Glomerular visceral epithelial cell (primary cell): ENCODE measurements around the gene CFAP161.

ENCODE experiments used
- DNase-seq: peaks from one replicate; pipeline ENCODE4 v3.0.0-alpha.2; 2016; ENCODE audit errors: extremely low spot score

Gene CFAP161

GRCh38 chr15:81133782-81134461 lies at the start of gene CFAP161:
CFAP161 (plus strand) TSS chr15:81134270; CDS start chr15:81134330, 60 bp downstream.
- DNase-seq, result no peak

GRCh38 chr15:81084716-81085115 lies 49.4 kb upstream of the CFAP161 start:
- DNase-seq, result no peak

- DNase-seq, result no peak
Observed at GRCh38 chr15:81085213-81085612, 48.9 kb upstream of the CFAP161 start.

- DNase-seq, result no peak
Observed at GRCh38 chr15:81085898-81086297, 48.2 kb upstream of the CFAP161 start.

GRCh38 chr15:81087066-81087465 lies 47.0 kb upstream of the CFAP161 start:
- no peak for DNase-seq

GRCh38 chr15:81087694-81088093 lies 46.4 kb upstream of the CFAP161 start:
- DNase-seq, result no peak

GRCh38 chr15:81088470-81089013 lies 45.5 kb upstream of the CFAP161 start:
- no peak for DNase-seq

GRCh38 chr15:81091889-81092558 lies 42.0 kb upstream of the CFAP161 start:
- DNase-seq, result peak; percentile 55

- no peak for DNase-seq
Observed at GRCh38 chr15:81092559-81092902, 41.5 kb upstream of the CFAP161 start.

GRCh38 chr15:81093961-81094360 lies 40.1 kb upstream of the CFAP161 start:
- no peak for DNase-seq

GRCh38 chr15:81095690-81096365 lies 38.2 kb upstream of the CFAP161 start:
- no peak for DNase-seq

GRCh38 chr15:81096398-81096797 lies 37.7 kb upstream of the CFAP161 start:
- no peak for DNase-seq

- DNase-seq, result no peak
Observed at GRCh38 chr15:81097116-81097889, 36.8 kb upstream of the CFAP161 start.

GRCh38 chr15:81097890-81098280 lies 36.2 kb upstream of the CFAP161 start:
- DNase-seq, result no peak

- DNase-seq, result no peak
Observed at GRCh38 chr15:81098349-81098748, 35.7 kb upstream of the CFAP161 start.

- no peak for DNase-seq
Observed at GRCh38 chr15:81098861-81099651, 35.0 kb upstream of the CFAP161 start.

- no peak for DNase-seq
Observed at GRCh38 chr15:81101894-81102815, 31.9 kb upstream of the CFAP161 start.

GRCh38 chr15:81103857-81104256 lies 30.2 kb upstream of the CFAP161 start:
- DNase-seq, result no peak

- DNase-seq, result no peak
Observed at GRCh38 chr15:81105545-81105944, 28.5 kb upstream of the CFAP161 start.

GRCh38 chr15:81106560-81106959 lies 27.5 kb upstream of the CFAP161 start:
- DNase-seq, result peak; percentile 59
